ENCODE measurements around the gene SYNJ1.
"Not testable (repeated sequence)": the region's sequence is repeated elsewhere in the genome, so short reads cannot be mapped to it uniquely, and the experiment has no call there.

- TF ChIP-seq, protein P1, sequence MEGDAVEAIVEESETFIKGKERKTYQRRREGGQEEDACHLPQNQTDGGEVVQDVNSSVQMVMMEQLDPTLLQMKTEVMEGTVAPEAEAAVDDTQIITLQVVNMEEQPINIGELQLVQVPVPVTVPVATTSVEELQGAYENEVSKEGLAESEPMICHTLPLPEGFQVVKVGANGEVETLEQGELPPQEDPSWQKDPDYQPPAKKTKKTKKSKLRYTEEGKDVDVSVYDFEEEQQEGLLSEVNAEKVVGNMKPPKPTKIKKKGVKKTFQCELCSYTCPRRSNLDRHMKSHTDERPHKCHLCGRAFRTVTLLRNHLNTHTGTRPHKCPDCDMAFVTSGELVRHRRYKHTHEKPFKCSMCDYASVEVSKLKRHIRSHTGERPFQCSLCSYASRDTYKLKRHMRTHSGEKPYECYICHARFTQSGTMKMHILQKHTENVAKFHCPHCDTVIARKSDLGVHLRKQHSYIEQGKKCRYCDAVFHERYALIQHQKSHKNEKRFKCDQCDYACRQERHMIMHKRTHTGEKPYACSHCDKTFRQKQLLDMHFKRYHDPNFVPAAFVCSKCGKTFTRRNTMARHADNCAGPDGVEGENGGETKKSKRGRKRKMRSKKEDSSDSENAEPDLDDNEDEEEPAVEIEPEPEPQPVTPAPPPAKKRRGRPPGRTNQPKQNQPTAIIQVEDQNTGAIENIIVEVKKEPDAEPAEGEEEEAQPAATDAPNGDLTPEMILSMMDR (IDR thresholded peaks at IDR 0.05), result not testable (repeated sequence)
- not testable (repeated sequence) for TF ChIP-seq POLR2AphosphoS5 (IDR thresholded peaks at IDR 0.05; ENCODE audit: low read depth, low read length); SIN3A (IDR thresholded peaks at IDR 0.05; ENCODE audit: borderline replicate concordance, insufficient read depth, low read depth, low read length)
These were observed 116.9 kb downstream of the SYNJ1 start for GRCh38 chr21:32610940-32611339.
